ENCODE results near the gene PLIN5. TPM values are rescaled to one million over a fixed set of nuclear protein-coding genes. Genes with fewer than 3 reads are reported as not detected.

PLIN5 gene
- total RNA-seq, 1 donor from 2014 or later, result 17.2 TPM

GRCh38 chr19:4499318-4499717 is 35.7 kb downstream of the PLIN5 start:
- no peak for DNase-seq
- TF ChIP-seq CTCF (IDR thresholded peaks at IDR 0.05), result no peak
- H3K27me3 ChIP-seq, result no peaks in the 10 kb centered on the region

GRCh38 chr19:4498694-4499093 is 36.3 kb downstream of the PLIN5 start:
- Histone ChIP-seq H3K27ac (no peak overlapping the region), H3K36me3 (peaks cover 70% of the 10 kb centered on the region), H3K4me3 (no peak overlapping the region), H3K9me3 (no peaks in the 10 kb centered on the region), H3K27me3 (no peaks in the 10 kb centered on the region), H3K4me1 (no peaks in the 10 kb centered on the region)
- no peak for DNase-seq
- no peak for TF ChIP-seq CTCF (IDR thresholded peaks at IDR 0.05)
- intact Hi-C loops (cut with DNase I), result no loop called here
- ATAC-seq, result no peak

More at GRCh38 chr19:4499318-4499717, 35.7 kb downstream of the PLIN5 start:
- Histone ChIP-seq H3K27ac (no peak overlapping the region), H3K4me1 (no peaks in the 10 kb centered on the region), H3K36me3 (peaks cover 63% of the 10 kb centered on the region), H3K9me3 (no peaks in the 10 kb centered on the region), H3K4me3 (no peak overlapping the region)
- intact Hi-C loops (cut with DNase I), result no loop called here
- ATAC-seq, result no peak

GRCh38 chr19:4497770-4498389 is 37.1 kb downstream of the PLIN5 start:
- no peak overlapping the region for H3K27ac ChIP-seq
- DNase-seq (no peak), ATAC-seq (no peak)
- no peak for TF ChIP-seq CTCF (IDR thresholded peaks at IDR 0.05)
- no peaks in the 10 kb centered on the region for H3K27me3 ChIP-seq
- no peaks in the 10 kb centered on the region for H3K4me1 ChIP-seq
- H3K4me3 ChIP-seq, result no peak overlapping the region
- no peaks in the 10 kb centered on the region for H3K9me3 ChIP-seq
- H3K36me3 ChIP-seq, result peaks cover 74% of the 10 kb centered on the region
- intact Hi-C loops (cut with DNase I), result no loop called here

GRCh38 chr19:4496304-4496703 is 38.7 kb downstream of the PLIN5 start:
- no peak for TF ChIP-seq CTCF (IDR thresholded peaks at IDR 0.05)
- no peak overlapping the region for H3K4me3 ChIP-seq
- DNase-seq (no peak), ATAC-seq (no peak)
- H3K36me3 ChIP-seq, result peaks cover 71% of the 10 kb centered on the region
- H3K27me3 ChIP-seq, result no peaks in the 10 kb centered on the region
- intact Hi-C loops (cut with DNase I), result no loop called here
- no peak overlapping the region for H3K27ac ChIP-seq
- H3K9me3 ChIP-seq, result no peaks in the 10 kb centered on the region
- no peaks in the 10 kb centered on the region for H3K4me1 ChIP-seq

- TF ChIP-seq CTCF (IDR thresholded peaks at IDR 0.05), result peak; percentile 6
- no peak for ATAC-seq
- Histone ChIP-seq H3K9me3 (no peaks in the 10 kb centered on the region), H3K36me3 (peaks cover 65% of the 10 kb centered on the region), H3K4me1 (no peaks in the 10 kb centered on the region), H3K27ac (no peak overlapping the region), H3K4me3 (no peak overlapping the region), H3K27me3 (no peaks in the 10 kb centered on the region)
- intact Hi-C loops (cut with DNase I), result no loop called here
- no peak for DNase-seq
Measured at GRCh38 chr19:4495471-4495870, 39.6 kb downstream of the PLIN5 start.

- Histone ChIP-seq H3K9me3 (no peaks in the 10 kb centered on the region), H3K4me3 (no peak overlapping the region), H3K27ac (no peak overlapping the region), H3K36me3 (peaks cover 73% of the 10 kb centered on the region), H3K4me1 (no peaks in the 10 kb centered on the region), H3K27me3 (no peaks in the 10 kb centered on the region)
- intact Hi-C loops (cut with DNase I), result no loop called here
- no peak for TF ChIP-seq CTCF (IDR thresholded peaks at IDR 0.05)
- DNase-seq (no peak), ATAC-seq (no peak)
Measured at GRCh38 chr19:4494691-4495064, 40.3 kb downstream of the PLIN5 start.
